ENCODE data around the gene WDR43. TPM values are rescaled to one million over a fixed set of nuclear protein-coding genes. Genes with fewer than 3 reads are reported as not detected.

WDR43 gene
- total and polyA plus RNA-seq, 2 experiments from 2014 or later = 21.0 to 41.3 TPM

- no peaks in the 10 kb centered on the region for H3K27me3 ChIP-seq
- H3K79me2 ChIP-seq = no peaks in the 10 kb centered on the region
- no peak overlapping the region for H2AFZ ChIP-seq
- H3K9me3 ChIP-seq (ENCODE audit: low read depth) = no peaks in the 10 kb centered on the region
- no peaks in the 10 kb centered on the region for H3K36me3 ChIP-seq (replicated peaks; ENCODE audit: insufficient read depth, low read depth)
- H3K27ac ChIP-seq = no peak overlapping the region
- TF ChIP-seq CTCF (IDR thresholded peaks at IDR 0.05; ENCODE audit: poor library complexity) (no peak), EZH2phosphoT487 (IDR thresholded peaks at IDR 0.05; ENCODE audit: low read depth, severe bottlenecking, unreplicated experiment) (no peak), EZH2 (IDR thresholded peaks at IDR 0.05; ENCODE audit: borderline replicate concordance) (no peak)
- H3K4me1 ChIP-seq (ENCODE audit: insufficient read depth) = peaks cover 4% of the 10 kb centered on the region
- H4K20me1 ChIP-seq (ENCODE audit: insufficient read depth, poor library complexity, severe bottlenecking) = no peaks in the 10 kb centered on the region
- no peak for DNase-seq (ENCODE audit: low spot score)
- 75% methylated on average over 6 of the region's 6 CpGs for WGBS (ENCODE audit: low lambda C conversion rate, missing lambda C conversion rate)
- no peak overlapping the region for H3K4me2 ChIP-seq
- H3K9me2 ChIP-seq (replicated peaks; ENCODE audit: insufficient read depth) = no peaks in the 10 kb centered on the region
- no peak overlapping the region for H3K4me3 ChIP-seq
These were observed 101.6 kb downstream of the WDR43 start for GRCh38 chr2:28995765-28996750.

- DNase-seq (ENCODE audit: low spot score) = no peak
- Histone ChIP-seq H3K27ac (no peak overlapping the region), H3K36me3 (replicated peaks; ENCODE audit: insufficient read depth, low read depth) (no peaks in the 10 kb centered on the region), H3K27me3 (no peaks in the 10 kb centered on the region), H4K20me1 (ENCODE audit: insufficient read depth, poor library complexity, severe bottlenecking) (no peaks in the 10 kb centered on the region), H3K4me1 (ENCODE audit: insufficient read depth) (peaks cover 4% of the 10 kb centered on the region), H3K9me3 (ENCODE audit: low read depth) (no peaks in the 10 kb centered on the region), H2AFZ (no peak overlapping the region), H3K4me2 (no peak overlapping the region), H3K4me3 (no peak overlapping the region), H3K79me2 (no peaks in the 10 kb centered on the region), H3K9me2 (replicated peaks; ENCODE audit: insufficient read depth) (no peaks in the 10 kb centered on the region)
- TF ChIP-seq EZH2 (IDR thresholded peaks at IDR 0.05; ENCODE audit: borderline replicate concordance) (no peak), CTCF (IDR thresholded peaks at IDR 0.05; ENCODE audit: poor library complexity) (no peak), EZH2phosphoT487 (IDR thresholded peaks at IDR 0.05; ENCODE audit: low read depth, severe bottlenecking, unreplicated experiment) (no peak)
- WGBS (ENCODE audit: low lambda C conversion rate, missing lambda C conversion rate) = 61% methylated on average over 12 of the region's 12 CpGs
These were observed 102.9 kb downstream of the WDR43 start for GRCh38 chr2:28997237-28997846.

Small RNA genes within 50 kb of the gene (small RNA-seq; reads per million reads assigned to genes)
- gene RF00019 (not detected), gene SNORD53 (15.5 reads per million, percentile 95 among the genes with 10 or more reads in this experiment), gene SNORD53B (6,040 reads per million, percentile 100 among the genes with 10 or more reads in this experiment), gene SNORD92 (2,084 reads per million, percentile 99 among the genes with 10 or more reads in this experiment)

Other genes with a start within 250 kb of the WDR43 start
- 250 and 269 TPM in 2 replicates for gene PPP1CB, start 142.8 kb upstream of the WDR43 start, total RNA-seq
- gene PPP1CB, start 142.8 kb upstream of the WDR43 start, polyA plus RNA-seq = 157 and 161 TPM in 2 replicates
- gene SPDYA, start 83.8 kb upstream of the WDR43 start, total RNA-seq = 1.2 and 1.7 TPM in 2 replicates
- 1.3 and 2.1 TPM in 2 replicates for gene SPDYA, start 83.8 kb upstream of the WDR43 start, polyA plus RNA-seq
- gene TRMT61B, start 24.4 kb upstream of the WDR43 start, total RNA-seq = 11.2 and 15.2 TPM in 2 replicates
- gene TRMT61B, start 24.4 kb upstream of the WDR43 start, polyA plus RNA-seq = 9.8 and 17.0 TPM in 2 replicates
- 0.47 and 0.92 TPM in 2 replicates for gene TOGARAM2, start 86.6 kb downstream of the WDR43 start, total RNA-seq
- 1.3 and 2.1 TPM in 2 replicates for gene TOGARAM2, start 86.6 kb downstream of the WDR43 start, polyA plus RNA-seq
- gene PCARE, start 179.9 kb downstream of the WDR43 start, total RNA-seq = 0.04 and 2.2 TPM in 2 replicates
- 0.04 TPM in 1 of 2 replicates, not detected in the other for gene PCARE, start 179.9 kb downstream of the WDR43 start, polyA plus RNA-seq
- gene CLIP4, start 220.7 kb downstream of the WDR43 start, total RNA-seq = 31.2 and 35.6 TPM in 2 replicates
- gene CLIP4, start 220.7 kb downstream of the WDR43 start, polyA plus RNA-seq = 15.9 and 17.3 TPM in 2 replicates

Data from hepatocyte (in vitro differentiated cells).